Nephron (organoid): ENCODE data around the gene ZDHHC4.
A peak's percentile ranks its signal among the peaks of the same experiment; 100 is the strongest.

ENCODE experiments used
- H3K27ac Mint-ChIP-seq, 3 experiments: 2 replicates each; pipeline ENCODE4 v1.8.0; 2020; ENCODE audit warnings: mixed read lengths in 3 of 3, mild to moderate bottlenecking in 2 of 3, moderate library complexity in 1 of 3
- H3K27me3 Mint-ChIP-seq: 2 replicates; pipeline ENCODE4 v1.8.0; 2021; ENCODE audit warnings: low read depth, mild to moderate bottlenecking, moderate library complexity, mixed read lengths
- H3K36me3 Mint-ChIP-seq: 2 replicates; pipeline ENCODE4 v1.8.0; 2020; ENCODE audit warnings: low read depth, mixed read lengths
- H3K4me1 Mint-ChIP-seq: 2 replicates; pipeline ENCODE4 v1.8.0; 2020; ENCODE audit warnings: mixed read lengths
- H3K4me3 Mint-ChIP-seq, 3 experiments: 2 replicates each; pipeline ENCODE4 v1.8.0; 2020; ENCODE audit warnings: mild to moderate bottlenecking in 3 of 3, mixed read lengths in 3 of 3, moderate library complexity in 2 of 3
- H3K9me3 Mint-ChIP-seq: 2 replicates; pipeline ENCODE4 v1.8.0; 2020; ENCODE audit warnings: mixed read lengths
- TF ChIP-seq, protein P1 (sequence below), 3 experiments: fragments of 200-600 bp; sonication (generic); IDR thresholded peaks; one replicate each; pipeline ENCODE4 v1.5.0; 2021; ENCODE audit warnings: antibody characterized with exemption in 3 of 3; ENCODE audit not compliant: unreplicated experiment in 3 of 3

The ZDHHC4 gene

DNA sequence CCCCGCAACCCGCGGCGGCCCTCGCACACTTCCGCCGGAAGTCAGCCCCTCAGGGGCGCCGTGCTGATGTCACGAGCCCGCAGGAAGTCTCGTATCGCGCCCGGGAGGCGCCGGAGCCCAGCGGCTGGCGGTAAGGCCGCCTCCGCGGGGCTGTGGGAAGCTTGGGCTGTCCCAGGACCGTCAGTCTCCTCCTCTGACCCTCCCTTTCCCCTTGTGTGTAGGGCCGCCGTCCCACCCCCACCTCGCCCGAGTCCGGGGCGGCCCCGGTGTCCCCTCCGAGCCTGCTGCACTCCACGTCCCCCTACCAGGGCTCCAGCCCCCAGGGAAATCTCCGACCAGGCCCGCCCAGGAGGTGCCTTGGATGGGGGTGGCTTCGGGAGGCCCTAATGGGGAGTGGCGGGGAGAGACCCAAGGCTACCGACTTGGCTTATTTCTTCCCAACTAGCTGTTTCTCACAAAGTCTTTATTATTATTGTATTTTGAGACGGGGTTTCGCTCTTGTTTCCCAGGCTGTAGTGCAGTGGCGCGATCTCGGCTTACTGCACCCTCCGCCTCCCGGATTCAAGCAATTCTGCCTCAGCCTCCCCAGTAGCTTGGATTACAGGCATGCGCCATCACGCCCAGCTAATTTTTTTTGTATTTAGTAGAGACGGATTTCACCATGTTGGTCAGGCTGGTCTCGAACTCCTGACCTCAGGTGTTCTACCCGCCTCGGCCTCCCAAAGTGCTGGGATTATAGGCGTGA, at the start of gene ZDHHC4:
ZDHHC4 (plus strand) TSS at position 86 of the 745 bp plus-strand sequence. CDS start 3,108 bp downstream, outside the sequence.
- no peaks in the 10 kb centered on the region for H3K4me1 Mint-ChIP-seq
- TF ChIP-seq, protein P1, sequence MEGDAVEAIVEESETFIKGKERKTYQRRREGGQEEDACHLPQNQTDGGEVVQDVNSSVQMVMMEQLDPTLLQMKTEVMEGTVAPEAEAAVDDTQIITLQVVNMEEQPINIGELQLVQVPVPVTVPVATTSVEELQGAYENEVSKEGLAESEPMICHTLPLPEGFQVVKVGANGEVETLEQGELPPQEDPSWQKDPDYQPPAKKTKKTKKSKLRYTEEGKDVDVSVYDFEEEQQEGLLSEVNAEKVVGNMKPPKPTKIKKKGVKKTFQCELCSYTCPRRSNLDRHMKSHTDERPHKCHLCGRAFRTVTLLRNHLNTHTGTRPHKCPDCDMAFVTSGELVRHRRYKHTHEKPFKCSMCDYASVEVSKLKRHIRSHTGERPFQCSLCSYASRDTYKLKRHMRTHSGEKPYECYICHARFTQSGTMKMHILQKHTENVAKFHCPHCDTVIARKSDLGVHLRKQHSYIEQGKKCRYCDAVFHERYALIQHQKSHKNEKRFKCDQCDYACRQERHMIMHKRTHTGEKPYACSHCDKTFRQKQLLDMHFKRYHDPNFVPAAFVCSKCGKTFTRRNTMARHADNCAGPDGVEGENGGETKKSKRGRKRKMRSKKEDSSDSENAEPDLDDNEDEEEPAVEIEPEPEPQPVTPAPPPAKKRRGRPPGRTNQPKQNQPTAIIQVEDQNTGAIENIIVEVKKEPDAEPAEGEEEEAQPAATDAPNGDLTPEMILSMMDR (IDR thresholded peaks at IDR 0.05; ENCODE audit: unreplicated experiment in 3 of 3), result no peak

DNA sequence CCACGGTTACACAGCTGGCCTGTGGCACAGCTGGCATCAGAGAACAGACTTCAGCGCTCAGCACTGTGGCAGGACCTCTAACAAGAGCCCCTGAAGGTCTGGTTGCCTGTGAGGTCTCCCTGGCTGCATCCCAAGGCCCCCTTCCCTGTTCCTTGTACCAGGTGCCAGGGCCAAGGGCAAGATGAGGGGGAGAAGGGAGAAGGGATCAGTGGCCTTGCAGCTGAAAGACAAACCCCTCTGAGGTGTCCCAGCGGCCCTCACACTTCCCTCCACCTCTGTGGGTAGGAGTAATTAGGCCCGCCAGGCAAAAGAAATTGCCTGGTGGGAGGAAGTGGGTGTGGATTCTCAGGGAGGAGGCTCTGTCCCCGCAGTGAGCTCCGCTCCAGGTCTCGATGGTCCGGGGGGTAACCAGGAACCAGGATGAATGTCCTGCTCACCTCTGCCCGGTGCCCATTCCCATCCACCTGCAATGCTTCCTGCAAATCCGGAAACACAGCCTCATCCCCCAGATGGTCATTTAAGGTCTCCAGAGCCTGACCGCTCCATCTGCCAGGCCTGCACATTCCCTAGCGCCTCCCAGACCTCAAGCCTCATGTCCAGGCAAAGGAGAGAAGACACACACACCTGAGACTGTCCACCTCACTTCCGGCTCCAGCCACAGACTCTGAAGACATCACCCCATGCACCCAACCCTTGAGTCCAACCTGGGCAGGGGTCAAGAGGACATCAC, 48.7 kb upstream of the ZDHHC4 start:
- TF ChIP-seq, protein P1 (IDR thresholded peaks at IDR 0.05; ENCODE audit: unreplicated experiment in 3 of 3), result no peak
- no peaks in the 10 kb centered on the region for H3K9me3 Mint-ChIP-seq
- no peak overlapping the region for H3K27ac Mint-ChIP-seq
- peak overlapping the region; percentile 32 to 48 (median 38) for H3K4me3 Mint-ChIP-seq
- no peaks in the 10 kb centered on the region for H3K4me1 Mint-ChIP-seq
- H3K27me3 Mint-ChIP-seq, result peaks cover 83% of the 10 kb centered on the region
- no peaks in the 10 kb centered on the region for H3K36me3 Mint-ChIP-seq

More for the DNA sequence above, at the start of gene ZDHHC4:
- H3K4me3 Mint-ChIP-seq, result peak within 1 kb of the TSS; percentile 97 to 98 (median 97)
- peaks cover 3% of the 10 kb centered on the region for H3K27me3 Mint-ChIP-seq
- peaks cover 25% of the 10 kb centered on the region for H3K36me3 Mint-ChIP-seq
- peak within 1 kb of the TSS; percentile 92 to 97 (median 96) for H3K27ac Mint-ChIP-seq
- H3K9me3 Mint-ChIP-seq, result no peaks in the 10 kb centered on the region

- Mint-ChIP-seq H3K27ac (no peak overlapping the region), H3K27me3 (peaks cover 84% of the 10 kb centered on the region), H3K9me3 (no peaks in the 10 kb centered on the region), H3K4me1 (no peaks in the 10 kb centered on the region), H3K36me3 (no peaks in the 10 kb centered on the region), H3K4me3 (peak overlapping the region in 2 of 3 experiments; percentile 44 to 60)
- TF ChIP-seq, protein P1 (IDR thresholded peaks at IDR 0.05; ENCODE audit: unreplicated experiment in 3 of 3), result no peak
These were observed 47.6 kb upstream of the ZDHHC4 start for GRCh38 chr7:6529643-6530042.

- Mint-ChIP-seq H3K27me3 (peaks cover 93% of the 10 kb centered on the region), H3K4me1 (no peaks in the 10 kb centered on the region), H3K4me3 (peak overlapping the region; percentile 74 to 79 (median 75)), H3K9me3 (no peaks in the 10 kb centered on the region), H3K36me3 (no peaks in the 10 kb centered on the region), H3K27ac (no peak overlapping the region)
- TF ChIP-seq, protein P1 (IDR thresholded peaks at IDR 0.05; ENCODE audit: unreplicated experiment in 3 of 3), result no peak
These were observed 46.4 kb upstream of the ZDHHC4 start for GRCh38 chr7:6530626-6531491.

DNA sequence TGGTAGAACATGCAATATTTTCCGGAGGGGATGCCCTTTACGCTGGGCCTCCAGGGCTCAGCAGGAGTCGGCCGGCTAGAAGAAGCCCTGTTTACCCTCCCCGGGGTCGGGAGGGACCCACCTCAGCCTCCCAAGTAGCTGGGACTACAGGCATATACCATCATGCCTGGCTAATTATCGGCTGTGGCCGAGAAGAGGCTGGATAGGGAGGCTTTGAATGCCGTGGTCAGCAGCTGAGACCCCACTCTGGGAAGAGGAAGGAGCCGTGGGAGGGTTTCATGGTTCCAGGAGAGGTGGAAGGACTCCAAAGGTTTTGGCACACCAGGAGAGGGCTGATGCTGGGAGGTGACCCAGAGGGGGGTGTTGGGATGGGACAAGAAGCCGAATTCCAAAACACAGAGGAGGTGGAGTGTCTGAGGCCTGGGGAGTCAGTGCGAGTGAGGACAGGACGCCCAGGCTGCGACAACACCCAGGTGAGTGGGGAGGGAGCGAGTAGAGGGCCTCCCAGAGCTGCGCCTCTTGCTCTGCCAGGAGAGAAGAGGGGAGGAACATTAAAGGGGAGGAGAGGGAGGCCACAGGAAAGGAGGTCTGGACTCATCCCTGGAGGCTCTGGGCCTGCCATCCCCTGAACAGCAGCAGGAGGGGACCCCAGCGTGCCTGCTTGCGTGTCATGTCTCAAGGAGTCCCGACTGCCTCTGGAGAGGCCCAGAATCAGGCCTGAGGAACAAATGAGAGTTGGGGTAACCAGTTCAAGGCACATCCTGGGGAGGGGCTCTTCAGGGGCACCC, 45.6 kb upstream of the ZDHHC4 start:
- Mint-ChIP-seq H3K27me3 (peaks cover 91% of the 10 kb centered on the region), H3K27ac (no peak overlapping the region), H3K4me3 (peak overlapping the region; percentile 74 to 79 (median 75)), H3K36me3 (no peaks in the 10 kb centered on the region), H3K4me1 (no peaks in the 10 kb centered on the region), H3K9me3 (no peaks in the 10 kb centered on the region)
- TF ChIP-seq, protein P1 (IDR thresholded peaks at IDR 0.05; ENCODE audit: unreplicated experiment in 3 of 3), result no peak
